ENCODE measurements around the gene ROPN1L.

Gene ROPN1L

GRCh38 chr5:10410662-10411061 lies 31.0 kb upstream of the ROPN1L start:
- Histone ChIP-seq H3K4ac (ENCODE audit: low read depth, low read length) (no peak overlapping the region), H4K8ac (ENCODE audit: low read depth, low read length) (no peak overlapping the region), H3K23ac (ENCODE audit: low read length) (no peak overlapping the region), H3K56ac (ENCODE audit: low read length) (no peak overlapping the region), H3K79me1 (ENCODE audit: low read length) (no peaks in the 10 kb centered on the region), H2BK15ac (replicated peaks; ENCODE audit: low read depth) (no peak overlapping the region), H2AK5ac (ENCODE audit: low read length) (no peak overlapping the region), H3K4me1 (ENCODE audit: control insufficient read depth, low read depth, low read length) (no peaks in the 10 kb centered on the region), H3K4me2 (ENCODE audit: low read length) (no peak overlapping the region), H3K79me2 (ENCODE audit: control insufficient read depth, insufficient read depth, low read length) (no peaks in the 10 kb centered on the region), H3K9ac (ENCODE audit: low read length) (no peak overlapping the region), H3K27me3 (ENCODE audit: insufficient read depth, low read length, poor library complexity) (no peaks in the 10 kb centered on the region), H3K4me3 (ENCODE audit: low read length) (no peak overlapping the region), H3K18ac (ENCODE audit: low read length) (no peak overlapping the region), H2BK5ac (ENCODE audit: low read length) (no peak overlapping the region), H2BK120ac (ENCODE audit: low read depth, low read length) (no peak overlapping the region), H3K36me3 (ENCODE audit: control insufficient read depth, insufficient read depth, low read length) (peaks cover 9% of the 10 kb centered on the region), H3K27ac (ENCODE audit: low read depth, low read length) (no peak overlapping the region), H4K5ac (ENCODE audit: low read length) (no peak overlapping the region)
- WGBS (ENCODE audit: extremely low coverage, insufficient coverage, low lambda C conversion rate) = no CpG with 5 or more reads among the region's 1 CpG
- no peak for DNase-seq

- WGBS (ENCODE audit: extremely low coverage, insufficient coverage, low lambda C conversion rate) = no CpG with 5 or more reads among the region's 5 CpGs
- H2BK5ac ChIP-seq (ENCODE audit: low read length) = no peak overlapping the region
- no peak overlapping the region for H2BK120ac ChIP-seq (ENCODE audit: low read depth, low read length)
- no peak overlapping the region for H3K23ac ChIP-seq (ENCODE audit: low read length)
- no peak overlapping the region for H3K56ac ChIP-seq (ENCODE audit: low read length)
- H3K9ac ChIP-seq (ENCODE audit: low read length) = no peak overlapping the region
- H3K79me1 ChIP-seq (ENCODE audit: low read length) = no peaks in the 10 kb centered on the region
- no peaks in the 10 kb centered on the region for H3K4me1 ChIP-seq (ENCODE audit: control insufficient read depth, low read depth, low read length)
- H3K79me2 ChIP-seq (ENCODE audit: control insufficient read depth, insufficient read depth, low read length) = no peaks in the 10 kb centered on the region
- no peak overlapping the region for H4K8ac ChIP-seq (ENCODE audit: low read depth, low read length)
- no peak overlapping the region for H3K4me3 ChIP-seq (ENCODE audit: low read length)
- H3K27ac ChIP-seq (ENCODE audit: low read depth, low read length) = no peak overlapping the region
- H2AK5ac ChIP-seq (ENCODE audit: low read length) = no peak overlapping the region
- H3K18ac ChIP-seq (ENCODE audit: low read length) = no peak overlapping the region
- H2BK15ac ChIP-seq (replicated peaks; ENCODE audit: low read depth) = no peak overlapping the region
- DNase-seq = no peak
- H3K27me3 ChIP-seq (ENCODE audit: insufficient read depth, low read length, poor library complexity) = no peaks in the 10 kb centered on the region
- H3K4ac ChIP-seq (ENCODE audit: low read depth, low read length) = no peak overlapping the region
- no peak overlapping the region for H3K4me2 ChIP-seq (ENCODE audit: low read length)
- peaks cover 7% of the 10 kb centered on the region for H3K36me3 ChIP-seq (ENCODE audit: control insufficient read depth, insufficient read depth, low read length)
- H4K5ac ChIP-seq (ENCODE audit: low read length) = no peak overlapping the region
Observed at GRCh38 chr5:10411336-10411735, 30.3 kb upstream of the ROPN1L start.

- H4K5ac ChIP-seq (ENCODE audit: low read length) = no peak overlapping the region
- no peaks in the 10 kb centered on the region for H3K79me1 ChIP-seq (ENCODE audit: low read length)
- no peak overlapping the region for H4K8ac ChIP-seq (ENCODE audit: low read depth, low read length)
- no peak overlapping the region for H3K27ac ChIP-seq (ENCODE audit: low read depth, low read length)
- no peak overlapping the region for H2BK15ac ChIP-seq (replicated peaks; ENCODE audit: low read depth)
- H3K79me2 ChIP-seq (ENCODE audit: control insufficient read depth, insufficient read depth, low read length) = no peaks in the 10 kb centered on the region
- H3K4me3 ChIP-seq (ENCODE audit: low read length) = no peak overlapping the region
- peaks cover 10% of the 10 kb centered on the region for H3K36me3 ChIP-seq (ENCODE audit: control insufficient read depth, insufficient read depth, low read length)
- no peak overlapping the region for H3K56ac ChIP-seq (ENCODE audit: low read length)
- no peak overlapping the region for H2BK5ac ChIP-seq (ENCODE audit: low read length)
- DNase-seq = no peak
- no peak overlapping the region for H3K4me2 ChIP-seq (ENCODE audit: low read length)
- H3K4me1 ChIP-seq (ENCODE audit: control insufficient read depth, low read depth, low read length) = peaks cover 3% of the 10 kb centered on the region
- no peak overlapping the region for H3K4ac ChIP-seq (ENCODE audit: low read depth, low read length)
- no peak overlapping the region for H2AK5ac ChIP-seq (ENCODE audit: low read length)
- no peak overlapping the region for H2BK120ac ChIP-seq (ENCODE audit: low read depth, low read length)
- no peak overlapping the region for H3K23ac ChIP-seq (ENCODE audit: low read length)
- H3K18ac ChIP-seq (ENCODE audit: low read length) = no peak overlapping the region
- WGBS (ENCODE audit: extremely low coverage, insufficient coverage, low lambda C conversion rate) = no CpG with 5 or more reads among the region's 3 CpGs
- H3K27me3 ChIP-seq (ENCODE audit: insufficient read depth, low read length, poor library complexity) = no peaks in the 10 kb centered on the region
- no peak overlapping the region for H3K9ac ChIP-seq (ENCODE audit: low read length)
Observed at GRCh38 chr5:10416868-10417267, 24.8 kb upstream of the ROPN1L start.

- Histone ChIP-seq H3K23ac (ENCODE audit: low read length) (no peak overlapping the region), H2BK15ac (replicated peaks; ENCODE audit: low read depth) (no peak overlapping the region), H3K56ac (ENCODE audit: low read length) (no peak overlapping the region), H3K18ac (ENCODE audit: low read length) (no peak overlapping the region), H3K27me3 (ENCODE audit: insufficient read depth, low read length, poor library complexity) (no peaks in the 10 kb centered on the region), H2AK5ac (ENCODE audit: low read length) (no peak overlapping the region), H2BK5ac (ENCODE audit: low read length) (no peak overlapping the region), H3K79me1 (ENCODE audit: low read length) (no peaks in the 10 kb centered on the region), H4K5ac (ENCODE audit: low read length) (no peak overlapping the region), H3K4me3 (ENCODE audit: low read length) (no peak overlapping the region), H3K4me2 (ENCODE audit: low read length) (no peak overlapping the region), H3K4me1 (ENCODE audit: control insufficient read depth, low read depth, low read length) (peaks cover 3% of the 10 kb centered on the region), H4K8ac (ENCODE audit: low read depth, low read length) (no peak overlapping the region), H3K4ac (ENCODE audit: low read depth, low read length) (no peak overlapping the region), H3K9ac (ENCODE audit: low read length) (no peak overlapping the region), H3K27ac (ENCODE audit: low read depth, low read length) (no peak overlapping the region), H3K36me3 (ENCODE audit: control insufficient read depth, insufficient read depth, low read length) (peaks cover 8% of the 10 kb centered on the region), H3K79me2 (ENCODE audit: control insufficient read depth, insufficient read depth, low read length) (no peaks in the 10 kb centered on the region), H2BK120ac (ENCODE audit: low read depth, low read length) (no peak overlapping the region)
- DNase-seq = no peak
- no CpG with 5 or more reads among the region's 4 CpGs for WGBS (ENCODE audit: extremely low coverage, insufficient coverage, low lambda C conversion rate)
Observed at GRCh38 chr5:10418654-10419345, 22.9 kb upstream of the ROPN1L start.

GRCh38 chr5:10420468-10420867 lies 21.2 kb upstream of the ROPN1L start:
- H2BK120ac ChIP-seq (ENCODE audit: low read depth, low read length) = no peak overlapping the region
- H3K4me1 ChIP-seq (ENCODE audit: control insufficient read depth, low read depth, low read length) = peaks cover 3% of the 10 kb centered on the region
- H3K4me2 ChIP-seq (ENCODE audit: low read length) = no peak overlapping the region
- H3K36me3 ChIP-seq (ENCODE audit: control insufficient read depth, insufficient read depth, low read length) = peaks cover 8% of the 10 kb centered on the region
- WGBS (ENCODE audit: extremely low coverage, insufficient coverage, low lambda C conversion rate) = no CpG with 5 or more reads among the region's 2 CpGs
- no peak overlapping the region for H3K56ac ChIP-seq (ENCODE audit: low read length)
- no peaks in the 10 kb centered on the region for H3K79me2 ChIP-seq (ENCODE audit: control insufficient read depth, insufficient read depth, low read length)
- H3K79me1 ChIP-seq (ENCODE audit: low read length) = no peaks in the 10 kb centered on the region
- H2AK5ac ChIP-seq (ENCODE audit: low read length) = no peak overlapping the region
- H3K27me3 ChIP-seq (ENCODE audit: insufficient read depth, low read length, poor library complexity) = no peaks in the 10 kb centered on the region
- no peak overlapping the region for H3K18ac ChIP-seq (ENCODE audit: low read length)
- no peak overlapping the region for H3K4ac ChIP-seq (ENCODE audit: low read depth, low read length)
- no peak overlapping the region for H3K27ac ChIP-seq (ENCODE audit: low read depth, low read length)
- no peak overlapping the region for H4K8ac ChIP-seq (ENCODE audit: low read depth, low read length)
- no peak overlapping the region for H4K5ac ChIP-seq (ENCODE audit: low read length)
- H2BK5ac ChIP-seq (ENCODE audit: low read length) = no peak overlapping the region
- no peak overlapping the region for H3K23ac ChIP-seq (ENCODE audit: low read length)
- no peak overlapping the region for H3K4me3 ChIP-seq (ENCODE audit: low read length)
- H3K9ac ChIP-seq (ENCODE audit: low read length) = no peak overlapping the region
- H2BK15ac ChIP-seq (replicated peaks; ENCODE audit: low read depth) = no peak overlapping the region
- no peak for DNase-seq

GRCh38 chr5:10420932-10421331 lies 20.7 kb upstream of the ROPN1L start:
- no peak overlapping the region for H2BK120ac ChIP-seq (ENCODE audit: low read depth, low read length)
- DNase-seq = no peak
- no peak overlapping the region for H4K5ac ChIP-seq (ENCODE audit: low read length)
- no peaks in the 10 kb centered on the region for H3K27me3 ChIP-seq (ENCODE audit: insufficient read depth, low read length, poor library complexity)
- no peak overlapping the region for H3K18ac ChIP-seq (ENCODE audit: low read length)
- no peak overlapping the region for H3K4ac ChIP-seq (ENCODE audit: low read depth, low read length)
- no peaks in the 10 kb centered on the region for H3K79me2 ChIP-seq (ENCODE audit: control insufficient read depth, insufficient read depth, low read length)
- H3K4me3 ChIP-seq (ENCODE audit: low read length) = no peak overlapping the region
- no peak overlapping the region for H3K27ac ChIP-seq (ENCODE audit: low read depth, low read length)
- no peak overlapping the region for H3K56ac ChIP-seq (ENCODE audit: low read length)
- no peak overlapping the region for H2BK5ac ChIP-seq (ENCODE audit: low read length)
- H2AK5ac ChIP-seq (ENCODE audit: low read length) = no peak overlapping the region
- no peak overlapping the region for H3K4me2 ChIP-seq (ENCODE audit: low read length)
- no peak overlapping the region for H2BK15ac ChIP-seq (replicated peaks; ENCODE audit: low read depth)
- no peak overlapping the region for H3K23ac ChIP-seq (ENCODE audit: low read length)
- H3K9ac ChIP-seq (ENCODE audit: low read length) = no peak overlapping the region
- H3K79me1 ChIP-seq (ENCODE audit: low read length) = no peaks in the 10 kb centered on the region
- H3K4me1 ChIP-seq (ENCODE audit: control insufficient read depth, low read depth, low read length) = peaks cover 3% of the 10 kb centered on the region
- H4K8ac ChIP-seq (ENCODE audit: low read depth, low read length) = no peak overlapping the region
- peaks cover 8% of the 10 kb centered on the region for H3K36me3 ChIP-seq (ENCODE audit: control insufficient read depth, insufficient read depth, low read length)

Measured in mesendoderm (in vitro differentiated cells).